H9 (cell line): ENCODE data around the gene KIF18B. TPM values are rescaled to one million over a fixed set of nuclear protein-coding genes. Genes with fewer than 3 reads are reported as not detected.

ENCODE experiments used
- DNase-seq: peaks from one replicate; pipeline ENCODE4 v3.0.0-alpha.2; 2017
- H2AFZ ChIP-seq: one replicate; pipeline ENCODE4 v1.6.1; 2013; ENCODE audit warnings: mild to moderate bottlenecking, low read length, control low read depth, moderate library complexity
- H2AK5ac ChIP-seq: 2 replicates; pipeline ENCODE4 v1.6.1; 2013; ENCODE audit warnings: low read length, control low read depth, mixed read lengths; ENCODE audit not compliant: insufficient read length
- H2BK120ac ChIP-seq: one replicate; pipeline ENCODE4 v1.6.1; 2013; ENCODE audit warnings: low read depth, mild to moderate bottlenecking, low read length, control low read depth, inconsistent platforms; ENCODE audit not compliant: poor library complexity, severe bottlenecking
- H2BK12ac ChIP-seq: 2 replicates; pipeline ENCODE4 v1.6.1; 2013; ENCODE audit warnings: low read length, control low read depth, mixed read lengths, low read depth; ENCODE audit not compliant: insufficient read length
- H2BK15ac ChIP-seq: 2 replicates; pipeline ENCODE4 v1.6.1; 2013; ENCODE audit warnings: low read depth, low read length, control low read depth
- H2BK20ac ChIP-seq: one replicate; pipeline ENCODE4 v1.6.1; 2013; ENCODE audit warnings: low read depth, mild to moderate bottlenecking, low read length, control low read depth, inconsistent platforms; ENCODE audit not compliant: poor library complexity, severe bottlenecking
- H2BK5ac ChIP-seq: 2 replicates; pipeline ENCODE4 v1.6.1; 2013; ENCODE audit warnings: low read length, control low read depth, mixed read lengths; ENCODE audit not compliant: insufficient read length
- H3K14ac ChIP-seq: 2 replicates; pipeline ENCODE4 v1.6.1; 2013; ENCODE audit warnings: low read length, control low read depth; ENCODE audit not compliant: insufficient read depth
- H3K18ac ChIP-seq: 2 replicates; pipeline ENCODE4 v1.6.1; 2013; ENCODE audit warnings: low read depth, mild to moderate bottlenecking, mixed read lengths, low read length, control low read depth; ENCODE audit not compliant: insufficient read length
- H3K23ac ChIP-seq: 2 replicates; pipeline ENCODE4 v1.6.1; 2013; ENCODE audit warnings: low read length, control low read depth, mixed read lengths, low read depth; ENCODE audit not compliant: insufficient read length
- H3K23me2 ChIP-seq: 2 replicates; pipeline ENCODE4 v1.6.1; 2013; ENCODE audit warnings: low read depth, mild to moderate bottlenecking, mixed read lengths, low read length, control low read depth; ENCODE audit not compliant: insufficient read length, poor library complexity, severe bottlenecking
- H3K27ac ChIP-seq: 2 replicates; pipeline ENCODE4 v1.5.1; 2013; ENCODE audit warnings: low read length, control low read depth, mixed read lengths, low read depth; ENCODE audit not compliant: insufficient read length
- H3K27me3 ChIP-seq: 2 replicates; pipeline ENCODE4 v1.6.1; 2013; ENCODE audit warnings: low read length, control low read depth, inconsistent platforms; ENCODE audit not compliant: insufficient read depth
- H3K4ac ChIP-seq: 2 replicates; pipeline ENCODE4 v1.6.1; 2013; ENCODE audit warnings: low read depth, mild to moderate bottlenecking, control low read depth, inconsistent platforms, low read length, moderate library complexity
- H3K4me1 ChIP-seq: 2 replicates; pipeline ENCODE4 v1.6.1; 2013; ENCODE audit warnings: low read length, control low read depth, inconsistent platforms; ENCODE audit not compliant: insufficient read depth
- H3K4me2 ChIP-seq: 2 replicates; pipeline ENCODE4 v1.6.1; 2013; ENCODE audit warnings: low read length, control low read depth, mixed read lengths; ENCODE audit not compliant: insufficient read length, insufficient read depth
- H3K56ac ChIP-seq: 2 replicates; pipeline ENCODE4 v1.6.1; 2013; ENCODE audit warnings: low read depth, mild to moderate bottlenecking, mixed read lengths, low read length, control low read depth; ENCODE audit not compliant: insufficient read length
- H3K79me1 ChIP-seq: 2 replicates; pipeline ENCODE4 v1.6.1; 2013; ENCODE audit warnings: low read depth, mild to moderate bottlenecking, moderate library complexity, low read length, control low read depth, inconsistent platforms; ENCODE audit not compliant: insufficient read depth, poor library complexity, severe bottlenecking
- H3K79me2 ChIP-seq: 2 replicates; pipeline ENCODE4 v1.6.1; 2013; ENCODE audit warnings: low read length, control low read depth, inconsistent platforms; ENCODE audit not compliant: insufficient read depth
- H3K9ac ChIP-seq: 2 replicates; pipeline ENCODE4 v1.6.1; 2013; ENCODE audit warnings: low read length, control low read depth, mixed read lengths; ENCODE audit not compliant: insufficient read length; ENCODE audit errors: extremely low read depth
- H3K9me3 ChIP-seq: one replicate; pipeline ENCODE4 v1.6.1; 2013; ENCODE audit warnings: low read depth, low read length, inconsistent platforms; ENCODE audit not compliant: control insufficient read depth
- H3T11ph ChIP-seq: one replicate; pipeline ENCODE4 v1.6.1; 2013; ENCODE audit warnings: mild to moderate bottlenecking, low read length, control low read depth, inconsistent platforms
- H4K20me1 ChIP-seq: one replicate; pipeline ENCODE4 v1.6.1; 2013; ENCODE audit not compliant: control insufficient read depth, insufficient read length, insufficient read depth
- H4K5ac ChIP-seq: 2 replicates; pipeline ENCODE4 v1.6.1; 2013; ENCODE audit warnings: low read depth, mild to moderate bottlenecking, mixed read lengths, low read length, control low read depth; ENCODE audit not compliant: insufficient read length
- H4K8ac ChIP-seq: replicated peaks from 2 replicates; pipeline ENCODE4 v1.6.1; 2013; ENCODE audit warnings: low read length, control low read depth, mixed read lengths, low read depth; ENCODE audit not compliant: insufficient read length
- H4K91ac ChIP-seq: 2 replicates; pipeline ENCODE4 v1.6.1; 2013; ENCODE audit warnings: low read depth, mild to moderate bottlenecking, moderate library complexity, mixed read lengths, low read length, control low read depth; ENCODE audit not compliant: insufficient read length
- H3K27ac Mint-ChIP-seq, 3 experiments: 2 replicates in 2 of 3; 3 replicates in 1 of 3; pipeline ENCODE4 v1.8.0; 2020 to 2021; ENCODE audit warnings: mixed read lengths in 3 of 3, mild to moderate bottlenecking in 1 of 3, moderate library complexity in 1 of 3
- H3K27me3 Mint-ChIP-seq: 2 replicates; pipeline ENCODE4 v1.8.0; 2021; ENCODE audit warnings: low read depth, mild to moderate bottlenecking, moderate library complexity, mixed read lengths
- H3K36me3 Mint-ChIP-seq, 3 experiments: 2 replicates in 2 of 3; 3 replicates in 1 of 3; pipeline ENCODE4 v1.8.0; 2020 to 2021; ENCODE audit warnings: low read depth in 3 of 3, mixed read lengths in 3 of 3; ENCODE audit not compliant: insufficient read depth in 1 of 3
- H3K4me1 Mint-ChIP-seq, 2 experiments: 2 replicates each; pipeline ENCODE4 v1.8.0; 2020; ENCODE audit warnings: mixed read lengths in 2 of 2
- H3K4me3 Mint-ChIP-seq, 2 experiments: 2 replicates in 1 of 2; 3 replicates in 1 of 2; pipeline ENCODE4 v1.8.0; 2020 to 2021; ENCODE audit warnings: mild to moderate bottlenecking in 2 of 2, mixed read lengths in 2 of 2, moderate library complexity in 1 of 2
- H3K9me3 Mint-ChIP-seq, 2 experiments: 2 replicates in 1 of 2; 3 replicates in 1 of 2; pipeline ENCODE4 v1.8.0; 2020; ENCODE audit warnings: mild to moderate bottlenecking in 2 of 2, mixed read lengths in 2 of 2, moderate library complexity in 1 of 2
- WGBS: extraction: QIAGEN DNeasy Blood & Tissue Kit; methylation state at CpG from one replicate; pipeline ENCODE4 v1.1.7; 2013; ENCODE audit warnings: missing lambda C conversion rate, low lambda C conversion rate, mixed read lengths; ENCODE audit not compliant: insufficient read length; ENCODE audit errors: extremely low coverage; 5-methylcytosine and 5-hydroxymethylcytosine counted together
- total RNA-seq: library from RNA; stranded (reverse); gene quantifications from 2 replicates; pipeline ENCODE4 v1.2.1, GENCODE V29; 2021
- TF ChIP-seq, protein P1 (sequence below): fragments of 200-600 bp; sonication (generic); conservative IDR thresholded peaks from 3 replicates; pipeline ENCODE4 v1.8.0; 2021; ENCODE audit warnings: antibody characterized with exemption, mild to moderate bottlenecking

The KIF18B gene
- total RNA-seq, 1 experiment from 2014 or later = 51.8 TPM

DNA sequence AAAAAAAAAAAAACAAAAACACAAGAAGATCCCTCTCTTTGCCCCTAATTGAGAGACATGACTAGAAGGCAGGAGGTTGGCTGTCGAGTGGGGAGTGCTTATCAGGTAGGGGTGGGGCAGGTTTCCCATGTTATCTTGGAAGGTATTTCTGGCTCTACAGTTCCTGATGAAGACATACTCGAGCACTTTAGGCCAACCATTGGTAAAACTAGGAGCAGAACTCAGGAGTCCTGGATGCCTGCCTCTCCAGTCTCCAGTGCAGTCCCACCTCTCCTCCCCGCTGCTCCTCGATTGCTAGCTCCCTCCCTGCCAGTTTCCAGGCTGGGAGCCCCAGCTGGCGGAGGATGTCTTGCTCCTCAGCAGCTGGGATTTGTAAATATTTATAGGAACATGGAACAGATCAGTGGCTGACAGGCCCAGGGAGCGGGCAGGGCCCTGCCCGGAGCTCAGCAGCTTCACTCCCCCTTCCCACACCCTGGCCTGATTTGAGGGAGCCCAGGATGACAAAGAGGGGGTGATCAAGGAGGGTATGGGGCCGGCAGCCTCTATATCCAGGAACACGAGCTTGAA is 31.9 kb upstream of the KIF18B start:
- H3K27ac ChIP-seq = no peak overlapping the region
- H3K23ac ChIP-seq = no peak overlapping the region
- Mint-ChIP-seq H3K4me1 (peaks cover 9 to 40% of the 10 kb centered on the region in 2 experiments), H3K27ac (no peak overlapping the region), H3K27me3 (peaks cover 50% of the 10 kb centered on the region), H3K36me3 (no peaks in the 10 kb centered on the region; a peak in 1 of 7 replicates), H3K9me3 (peaks cover 2 to 3% of the 10 kb centered on the region in 2 experiments; a peak in 2 of 5 replicates), H3K4me3 (no peak overlapping the region)
- H2BK120ac ChIP-seq = no peak overlapping the region
- no peaks in the 10 kb centered on the region for H4K20me1 ChIP-seq
- H2BK12ac ChIP-seq = no peak overlapping the region
- H3K4ac ChIP-seq = no peak overlapping the region
- no peak overlapping the region for H3K9ac ChIP-seq
- no peaks in the 10 kb centered on the region for H3K27me3 ChIP-seq
- WGBS = no CpG with 5 or more reads among the region's 9 CpGs
- H3K18ac ChIP-seq = no peak overlapping the region
- no peak overlapping the region for H3K4me2 ChIP-seq
- no peaks in the 10 kb centered on the region for H3K79me1 ChIP-seq
- no peaks in the 10 kb centered on the region for H3K9me3 ChIP-seq
- H3K23me2 ChIP-seq = no peaks in the 10 kb centered on the region
- no peak overlapping the region for H3K14ac ChIP-seq
- no peak overlapping the region for H3K56ac ChIP-seq
- no peaks in the 10 kb centered on the region for H3K79me2 ChIP-seq
- no peaks in the 10 kb centered on the region; the same call in 1 of the 2 replicates for H3K4me1 ChIP-seq
- H4K91ac ChIP-seq = no peak overlapping the region
- H3T11ph ChIP-seq = no peak overlapping the region
- TF ChIP-seq, protein P1, sequence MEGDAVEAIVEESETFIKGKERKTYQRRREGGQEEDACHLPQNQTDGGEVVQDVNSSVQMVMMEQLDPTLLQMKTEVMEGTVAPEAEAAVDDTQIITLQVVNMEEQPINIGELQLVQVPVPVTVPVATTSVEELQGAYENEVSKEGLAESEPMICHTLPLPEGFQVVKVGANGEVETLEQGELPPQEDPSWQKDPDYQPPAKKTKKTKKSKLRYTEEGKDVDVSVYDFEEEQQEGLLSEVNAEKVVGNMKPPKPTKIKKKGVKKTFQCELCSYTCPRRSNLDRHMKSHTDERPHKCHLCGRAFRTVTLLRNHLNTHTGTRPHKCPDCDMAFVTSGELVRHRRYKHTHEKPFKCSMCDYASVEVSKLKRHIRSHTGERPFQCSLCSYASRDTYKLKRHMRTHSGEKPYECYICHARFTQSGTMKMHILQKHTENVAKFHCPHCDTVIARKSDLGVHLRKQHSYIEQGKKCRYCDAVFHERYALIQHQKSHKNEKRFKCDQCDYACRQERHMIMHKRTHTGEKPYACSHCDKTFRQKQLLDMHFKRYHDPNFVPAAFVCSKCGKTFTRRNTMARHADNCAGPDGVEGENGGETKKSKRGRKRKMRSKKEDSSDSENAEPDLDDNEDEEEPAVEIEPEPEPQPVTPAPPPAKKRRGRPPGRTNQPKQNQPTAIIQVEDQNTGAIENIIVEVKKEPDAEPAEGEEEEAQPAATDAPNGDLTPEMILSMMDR = no peak
- H2BK5ac ChIP-seq = no peak overlapping the region
- no peak overlapping the region for H2AK5ac ChIP-seq
- H2BK15ac ChIP-seq = no peak overlapping the region
- no peak overlapping the region for H2BK20ac ChIP-seq
- no peak overlapping the region for H2AFZ ChIP-seq
- H4K5ac ChIP-seq = no peak overlapping the region
- no peak for DNase-seq
- H4K8ac ChIP-seq = no peak overlapping the region
